Mesendoderm (in vitro differentiated cells): Measurements from ENCODE around the gene CCDC78.
A peak's percentile ranks its signal among the peaks of the same experiment; 100 is the strongest.

Experiments
- DNase-seq: peaks from one replicate; pipeline ENCODE4 v3.0.0; 2013
- H2AK5ac ChIP-seq: 2 replicates; pipeline ENCODE4 v1.6.1; 2013; ENCODE audit warnings: low read length, inconsistent platforms
- H2BK120ac ChIP-seq: 2 replicates; pipeline ENCODE4 v1.6.1; 2013; ENCODE audit warnings: low read depth, mild to moderate bottlenecking, low read length, moderate library complexity, mixed read lengths
- H2BK15ac ChIP-seq: replicated peaks from 2 replicates; pipeline ENCODE4 v1.6.1; 2013; ENCODE audit warnings: low read depth, mild to moderate bottlenecking, moderate library complexity
- H2BK5ac ChIP-seq: 2 replicates; pipeline ENCODE4 v1.6.1; 2013; ENCODE audit warnings: low read length, inconsistent platforms
- H3K18ac ChIP-seq: 2 replicates; pipeline ENCODE4 v1.6.1; 2013; ENCODE audit warnings: mild to moderate bottlenecking, low read length, mixed read lengths
- H3K23ac ChIP-seq: one replicate; pipeline ENCODE4 v1.6.1; 2013; ENCODE audit warnings: low read length
- H3K27ac ChIP-seq: 2 replicates; pipeline ENCODE4 v1.5.1; 2013; ENCODE audit warnings: low read depth, mild to moderate bottlenecking, inconsistent platforms, low read length, moderate library complexity
- H3K27me3 ChIP-seq: 2 replicates; pipeline ENCODE4 v1.6.1; 2013; ENCODE audit warnings: low read length, control low read depth, mild to moderate bottlenecking, inconsistent platforms; ENCODE audit not compliant: insufficient read depth, poor library complexity
- H3K36me3 ChIP-seq: 2 replicates; pipeline ENCODE4 v1.6.1; 2013; ENCODE audit warnings: low read length, inconsistent platforms; ENCODE audit not compliant: control insufficient read depth, insufficient read depth
- H3K4ac ChIP-seq: one replicate; pipeline ENCODE4 v1.6.1; 2013; ENCODE audit warnings: low read depth, mild to moderate bottlenecking, low read length, moderate library complexity
- H3K4me1 ChIP-seq: 2 replicates; pipeline ENCODE4 v1.6.1; 2013; ENCODE audit warnings: low read depth, low read length, inconsistent platforms; ENCODE audit not compliant: control insufficient read depth
- H3K4me2 ChIP-seq: 2 replicates; pipeline ENCODE4 v1.6.1; 2013; ENCODE audit warnings: low read length
- H3K4me3 ChIP-seq: 2 replicates; pipeline ENCODE4 v1.5.1; 2013; ENCODE audit warnings: mild to moderate bottlenecking, low read length
- H3K56ac ChIP-seq: one replicate; pipeline ENCODE4 v1.6.1; 2013; ENCODE audit warnings: low read length
- H3K79me1 ChIP-seq: 2 replicates; pipeline ENCODE4 v1.6.1; 2013; ENCODE audit warnings: low read length, inconsistent platforms
- H3K79me2 ChIP-seq: 2 replicates; pipeline ENCODE4 v1.6.1; 2013; ENCODE audit warnings: mild to moderate bottlenecking, low read length; ENCODE audit not compliant: control insufficient read depth, insufficient read depth
- H3K9ac ChIP-seq: 2 replicates; pipeline ENCODE4 v1.6.1; 2013; ENCODE audit warnings: low read length, inconsistent platforms
- H4K5ac ChIP-seq: one replicate; pipeline ENCODE4 v1.6.1; 2013; ENCODE audit warnings: low read length
- H4K8ac ChIP-seq: one replicate; pipeline ENCODE4 v1.6.1; 2013; ENCODE audit warnings: low read depth, mild to moderate bottlenecking, control low read depth, low read length, moderate library complexity
- WGBS: extraction: QIAGEN DNeasy Blood & Tissue Kit; methylation state at CpG from one replicate; pipeline ENCODE4 v1.1.7; 2013; ENCODE audit warnings: low lambda C conversion rate, missing lambda C conversion rate; ENCODE audit not compliant: insufficient coverage; ENCODE audit errors: extremely low coverage; 5-methylcytosine and 5-hydroxymethylcytosine counted together

CCDC78 gene

DNA sequence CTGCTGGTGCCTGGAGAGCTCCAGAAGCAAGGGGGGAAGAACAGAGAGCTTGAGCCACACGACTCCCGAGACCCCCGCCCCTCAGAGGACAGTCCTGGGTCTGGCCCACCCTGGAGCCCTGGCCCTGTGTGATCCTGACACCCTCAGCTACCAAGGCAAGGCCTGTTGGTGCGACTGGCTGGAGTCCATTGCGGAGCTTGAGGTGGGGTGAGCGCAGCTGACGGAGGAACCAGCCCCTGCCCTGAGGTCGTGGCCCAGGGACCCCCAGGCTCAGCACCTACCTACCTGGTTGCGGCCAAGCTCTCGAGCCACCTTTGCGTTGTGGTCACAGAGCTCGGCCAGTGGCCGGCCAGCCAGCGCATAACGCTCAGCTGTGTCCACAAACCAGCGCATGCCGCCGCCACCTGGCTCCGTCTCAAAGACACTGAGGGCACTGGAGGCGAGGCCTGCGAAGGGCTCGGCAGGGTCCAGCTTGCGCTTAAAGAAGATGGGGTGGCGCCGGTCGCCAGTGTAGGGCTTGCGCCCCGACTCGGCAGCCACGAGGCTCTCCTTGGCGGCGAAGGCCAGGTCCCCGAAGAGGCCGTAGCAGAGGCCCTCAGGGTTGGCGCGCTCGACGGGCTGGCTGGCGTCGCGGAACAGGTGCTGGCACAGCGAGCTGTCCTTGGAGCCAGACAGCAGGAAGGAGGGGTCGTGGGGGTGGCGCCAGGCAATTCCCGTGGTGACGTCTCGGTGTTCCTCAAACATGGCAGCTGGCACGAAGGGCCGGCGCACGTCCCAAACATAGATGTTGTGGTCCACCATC, 39.6 kb downstream of the CCDC78 start:
- DNase-seq: no peak
- no peak overlapping the region for H3K56ac ChIP-seq
- H4K5ac ChIP-seq: no peak overlapping the region
- no peak overlapping the region for H3K4me2 ChIP-seq
- H3K27me3 ChIP-seq: no peaks in the 10 kb centered on the region
- no peak overlapping the region for H3K4ac ChIP-seq
- WGBS: no CpG with 5 or more reads among the region's 51 CpGs
- H3K23ac ChIP-seq: no peak overlapping the region
- H3K4me3 ChIP-seq: no peak overlapping the region
- peaks cover 3% of the 10 kb centered on the region for H3K4me1 ChIP-seq
- H3K79me2 ChIP-seq: peaks cover 8% of the 10 kb centered on the region
- H4K8ac ChIP-seq: no peak overlapping the region
- H3K79me1 ChIP-seq: peaks cover 20% of the 10 kb centered on the region
- H3K18ac ChIP-seq: no peak overlapping the region
- no peak overlapping the region for H3K27ac ChIP-seq
- peaks cover 12% of the 10 kb centered on the region for H3K36me3 ChIP-seq
- H2BK120ac ChIP-seq: no peak overlapping the region
- H2BK5ac ChIP-seq: no peak overlapping the region
- no peak overlapping the region for H3K9ac ChIP-seq
- no peak overlapping the region for H2AK5ac ChIP-seq
- H2BK15ac ChIP-seq: no peak overlapping the region

DNA sequence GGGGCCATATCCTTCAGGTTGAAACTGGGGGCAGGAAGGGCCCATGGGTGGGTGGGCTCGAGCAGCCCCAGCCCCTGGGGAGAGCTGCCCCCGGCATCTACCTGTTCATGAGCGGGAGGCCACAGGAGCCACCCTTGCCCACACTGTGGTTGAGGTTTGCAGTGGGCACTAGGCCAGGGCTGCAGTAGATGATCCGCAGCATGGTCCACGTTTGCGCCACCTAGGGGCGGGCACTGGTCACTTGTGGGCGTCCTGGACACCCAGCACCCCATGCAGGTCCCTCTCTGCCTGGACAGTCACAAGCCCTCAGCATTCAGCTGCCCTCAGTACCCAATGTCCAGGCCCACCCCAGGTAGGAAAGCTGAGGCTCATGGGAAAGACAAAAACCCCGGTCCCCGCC, 40.3 kb downstream of the CCDC78 start:
- Histone ChIP-seq H3K27ac (no peak overlapping the region), H3K9ac (no peak overlapping the region), H2BK15ac (no peak overlapping the region), H3K18ac (no peak overlapping the region), H3K56ac (no peak overlapping the region), H3K4me1 (peaks cover 3% of the 10 kb centered on the region), H3K79me1 (peaks cover 24% of the 10 kb centered on the region), H3K4me3 (no peak overlapping the region), H2AK5ac (no peak overlapping the region), H4K5ac (no peak overlapping the region), H3K4me2 (no peak overlapping the region), H2BK5ac (no peak overlapping the region), H4K8ac (no peak overlapping the region), H3K4ac (no peak overlapping the region), H2BK120ac (no peak overlapping the region), H3K79me2 (peaks cover 15% of the 10 kb centered on the region), H3K36me3 (peaks cover 13% of the 10 kb centered on the region), H3K27me3 (no peaks in the 10 kb centered on the region), H3K23ac (no peak overlapping the region)
- no peak for DNase-seq
- no CpG with 5 or more reads among the region's 10 CpGs for WGBS

DNA sequence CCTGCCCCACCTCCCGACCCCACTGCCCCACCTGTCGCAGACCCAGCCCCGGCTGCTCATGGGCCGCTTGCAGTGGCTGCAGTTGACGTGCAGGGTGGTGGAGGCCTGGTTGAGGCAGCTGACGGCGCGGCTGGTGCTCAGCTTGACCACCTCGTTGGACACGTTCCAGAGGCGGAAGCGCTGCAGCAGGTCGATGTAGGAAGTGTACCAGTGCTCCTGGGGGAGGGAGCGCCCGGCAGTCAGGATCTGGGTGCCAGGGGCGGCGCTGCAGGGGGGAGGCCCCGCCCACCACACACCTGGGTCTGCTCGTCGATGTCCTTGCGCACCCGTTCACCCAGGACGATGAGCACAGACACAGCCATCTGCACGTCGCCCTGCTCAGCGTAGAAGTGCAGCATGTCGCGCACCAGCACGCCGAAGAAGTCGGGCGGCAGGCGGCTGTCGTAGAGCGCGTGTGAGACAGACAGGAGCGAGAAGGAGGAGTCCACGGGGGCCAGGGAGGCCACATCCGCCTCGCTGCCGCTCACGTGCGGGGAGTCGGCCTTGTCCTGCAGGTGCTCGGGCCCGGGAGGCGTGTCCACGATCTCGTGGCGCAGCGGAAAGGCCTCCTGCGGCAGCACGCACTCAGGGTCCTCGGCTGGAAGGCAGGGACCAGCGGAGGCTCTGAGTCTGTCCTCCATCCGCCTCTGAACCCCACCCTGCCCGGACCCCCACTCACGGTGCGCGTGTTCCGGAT, 41.1 kb downstream of the CCDC78 start:
- peaks cover 24% of the 10 kb centered on the region for H3K79me1 ChIP-seq
- H3K18ac ChIP-seq: no peak overlapping the region
- no peak overlapping the region for H3K27ac ChIP-seq
- no peak overlapping the region for H2BK15ac ChIP-seq
- no CpG with 5 or more reads among the region's 61 CpGs for WGBS
- no peak overlapping the region for H2AK5ac ChIP-seq
- H3K79me2 ChIP-seq: peaks cover 18% of the 10 kb centered on the region
- H4K8ac ChIP-seq: no peak overlapping the region
- H3K56ac ChIP-seq: no peak overlapping the region
- no peak overlapping the region for H3K4me2 ChIP-seq
- H4K5ac ChIP-seq: no peak overlapping the region
- H2BK120ac ChIP-seq: no peak overlapping the region
- peaks cover 13% of the 10 kb centered on the region for H3K36me3 ChIP-seq
- no peak overlapping the region for H3K23ac ChIP-seq
- DNase-seq: no peak
- no peak overlapping the region for H3K9ac ChIP-seq
- H3K4me1 ChIP-seq: peaks cover 3% of the 10 kb centered on the region
- no peak overlapping the region for H2BK5ac ChIP-seq
- H3K4me3 ChIP-seq: no peak overlapping the region
- no peak overlapping the region for H3K4ac ChIP-seq
- no peaks in the 10 kb centered on the region for H3K27me3 ChIP-seq

GRCh38 chr16:684071-684794, 42.0 kb downstream of the CCDC78 start, which contains the start of gene JMJD8:
TSS of gene JMJD8 (minus strand) at chr16:684334. CDS start at chr16:684319, 15 bp downstream.
- Histone ChIP-seq H4K5ac (no peak within 1 kb of the TSS), H2BK15ac (no peak within 1 kb of the TSS), H3K36me3 (peaks cover 13% of the 10 kb centered on the region), H3K4me2 (peak within 1 kb of the TSS; percentile 49), H4K8ac (no peak within 1 kb of the TSS), H3K79me2 (peaks cover 18% of the 10 kb centered on the region), H3K4ac (no peak within 1 kb of the TSS), H3K56ac (peak within 1 kb of the TSS; percentile 96), H3K27me3 (no peaks in the 10 kb centered on the region), H3K9ac (peak within 1 kb of the TSS; percentile 93), H3K27ac (peak within 1 kb of the TSS; percentile 21), H3K23ac (no peak within 1 kb of the TSS), H2AK5ac (no peak within 1 kb of the TSS), H3K4me1 (no peaks in the 10 kb centered on the region), H3K18ac (peak within 1 kb of the TSS; percentile 42), H2BK5ac (no peak within 1 kb of the TSS), H2BK120ac (no peak within 1 kb of the TSS), H3K4me3 (peak within 1 kb of the TSS; percentile 63), H3K79me1 (peaks cover 19% of the 10 kb centered on the region)
- DNase-seq: peak; percentile 97
- no CpG with 5 or more reads among the region's 91 CpGs for WGBS

GRCh38 chr16:683396-684070, 42.7 kb downstream of the CCDC78 start:
- no peak overlapping the region for H3K4ac ChIP-seq
- H3K4me1 ChIP-seq: no peaks in the 10 kb centered on the region
- no peak overlapping the region for H4K8ac ChIP-seq
- no peak overlapping the region for H3K23ac ChIP-seq
- H3K27ac ChIP-seq: peak overlapping the region; percentile 21
- H3K27me3 ChIP-seq: no peaks in the 10 kb centered on the region
- no peak overlapping the region for H2BK5ac ChIP-seq
- peak overlapping the region; percentile 96 for H3K56ac ChIP-seq
- H3K18ac ChIP-seq: no peak overlapping the region
- no peak overlapping the region for H2BK120ac ChIP-seq
- H3K4me3 ChIP-seq: peak overlapping the region; percentile 63
- H2BK15ac ChIP-seq: no peak overlapping the region
- peaks cover 15% of the 10 kb centered on the region for H3K79me1 ChIP-seq
- no peak overlapping the region for H2AK5ac ChIP-seq
- peak; percentile 43 for DNase-seq
- H3K36me3 ChIP-seq: peaks cover 13% of the 10 kb centered on the region
- peak overlapping the region; percentile 93 for H3K9ac ChIP-seq
- WGBS: no CpG with 5 or more reads among the region's 57 CpGs
- H3K79me2 ChIP-seq: peaks cover 18% of the 10 kb centered on the region
- no peak overlapping the region for H4K5ac ChIP-seq
- H3K4me2 ChIP-seq: peak overlapping the region; percentile 49
